Activated CD4-positive, alpha-beta T cell treated with anti-CD3 and anti-CD28 coated beads, Interleukin-10, Interleukin-2, amounts not matched to agents 100 ng/mL and 50 ng/mL, durations not matched to agents 16 hours and 8 hours (primary cell): ENCODE data around the gene STEAP2.
"Not testable (repeated sequence)": the region's sequence is repeated elsewhere in the genome, so short reads cannot be mapped to it uniquely, and the experiment has no call there.

ENCODE experiments used
- DNase-seq: peaks from one replicate; pipeline ENCODE4 v3.0.0-alpha.2; 2020

Gene STEAP2

GRCh38 chr7:90211391-90212148, at the start of gene STEAP2:
STEAP2 (plus strand) TSS chr7:90211740; CDS start chr7:90225083, 13,343 bp downstream.
- peak; percentile 46 for DNase-seq

GRCh38 chr7:90163534-90163933, 48.0 kb upstream of the STEAP2 start:
- DNase-seq: no peak

- DNase-seq: no peak
Observed at GRCh38 chr7:90165724-90166123, 45.8 kb upstream of the STEAP2 start.

- DNase-seq: no peak
Observed at GRCh38 chr7:90166153-90166552, 45.4 kb upstream of the STEAP2 start.

- DNase-seq: no peak
Observed at GRCh38 chr7:90167361-90167760, 44.2 kb upstream of the STEAP2 start.

- DNase-seq: no peak
Observed at GRCh38 chr7:90169891-90170290, 41.6 kb upstream of the STEAP2 start.

GRCh38 chr7:90172121-90172520, 39.4 kb upstream of the STEAP2 start:
- no peak for DNase-seq

- no peak for DNase-seq
Observed at GRCh38 chr7:90172624-90173023, 38.9 kb upstream of the STEAP2 start.

GRCh38 chr7:90173127-90173844, 38.3 kb upstream of the STEAP2 start:
- peak; percentile 30 for DNase-seq

- DNase-seq: no peak
Observed at GRCh38 chr7:90175667-90176066, 35.9 kb upstream of the STEAP2 start.

GRCh38 chr7:90176195-90176594, 35.3 kb upstream of the STEAP2 start:
- no peak for DNase-seq

GRCh38 chr7:90178166-90178565, 33.4 kb upstream of the STEAP2 start:
- DNase-seq: no peak

GRCh38 chr7:90178679-90179278, 32.8 kb upstream of the STEAP2 start:
- DNase-seq: peak; percentile 75

- peak; percentile 2 for DNase-seq
Observed at GRCh38 chr7:90180011-90180585, 31.4 kb upstream of the STEAP2 start.

- DNase-seq: no peak
Observed at GRCh38 chr7:90180649-90181048, 30.9 kb upstream of the STEAP2 start.

GRCh38 chr7:90181485-90181884, 30.1 kb upstream of the STEAP2 start:
- DNase-seq: no peak

- not testable (repeated sequence) for DNase-seq
Observed at GRCh38 chr7:90186290-90186689, 25.2 kb upstream of the STEAP2 start.

- no peak for DNase-seq
Observed at GRCh38 chr7:90187507-90188050, 24.0 kb upstream of the STEAP2 start.

GRCh38 chr7:90188281-90188680, 23.3 kb upstream of the STEAP2 start:
- DNase-seq: no peak

- DNase-seq: no peak
Observed at GRCh38 chr7:90190995-90191394, 20.5 kb upstream of the STEAP2 start.

- no peak for DNase-seq
Observed at GRCh38 chr7:90191648-90192047, 19.9 kb upstream of the STEAP2 start.

GRCh38 chr7:90192876-90193750, 18.4 kb upstream of the STEAP2 start:
- DNase-seq: no peak
